GM12878 (cell line): Measurements from ENCODE around the gene KIRREL2. TPM values are rescaled to one million over a fixed set of nuclear protein-coding genes. Genes with fewer than 3 reads are reported as not detected.

Experiments
- BCLAF1 ChIP-seq: fragments of 450-650 bp; IDR thresholded peaks from 2 replicates; pipeline ENCODE4 v1.6.1; 2017; ENCODE audit warnings: antibody characterized with exemption, mild to moderate bottlenecking, moderate library complexity
- EGR1 ChIP-seq, 2 experiments: IDR thresholded peaks; 1 replicate in 1 of 2; 2 replicates in 1 of 2; pipeline ENCODE4 v1.6.1; 2011 to 2012; ENCODE audit warnings: low read depth in 2 of 2, low read length in 2 of 2, borderline replicate concordance in 1 of 2, mild to moderate bottlenecking in 1 of 2, moderate library complexity in 1 of 2
- ETV6 ChIP-seq, 2 experiments: fragments of 450-650 bp in 1 of 2; IDR thresholded peaks in 1 of 2; conservative IDR thresholded peaks in 1 of 2; 2 replicates each; pipeline ENCODE4 v1.6.1; 2014; ENCODE audit warnings: antibody characterized with exemption in 1 of 2, borderline replicate concordance in 1 of 2, low read depth in 1 of 2, mild to moderate bottlenecking in 1 of 2, moderate library complexity in 1 of 2
- IRF4 ChIP-seq: IDR thresholded peaks from 2 replicates; pipeline ENCODE4 v1.6.1; 2011; ENCODE audit warnings: low read depth, low read length
- KLF5 ChIP-seq: fragments of 450-650 bp; IDR thresholded peaks from 2 replicates; pipeline ENCODE4 v1.6.1; 2014; ENCODE audit warnings: mild to moderate bottlenecking; ENCODE audit not compliant: partially characterized antibody
- PKNOX1 ChIP-seq: fragments of 450-650 bp; IDR thresholded peaks from 2 replicates; pipeline ENCODE4 v1.6.1; 2016; ENCODE audit warnings: mild to moderate bottlenecking
- POLR2AphosphoS2 ChIP-seq: IDR thresholded peaks from 2 replicates; pipeline ENCODE4 v1.6.1; 2011; ENCODE audit warnings: low read depth, mild to moderate bottlenecking, low read length, improper control_type of control experiment, moderate library complexity
- SMAD1 ChIP-seq: fragments of 450-650 bp; IDR thresholded peaks from 2 replicates; pipeline ENCODE4 v1.6.1; 2018; ENCODE audit warnings: mild to moderate bottlenecking, low read depth; ENCODE audit not compliant: partially characterized antibody
- SREBF2 ChIP-seq: IDR thresholded peaks from 2 replicates; pipeline ENCODE4 v1.6.1; 2012; ENCODE audit warnings: mild to moderate bottlenecking, low read length
- TAF1 ChIP-seq: IDR thresholded peaks from 2 replicates; pipeline ENCODE4 v1.6.1; 2011; ENCODE audit warnings: mild to moderate bottlenecking, low read depth, low read length, borderline replicate concordance
- USF2 ChIP-seq: IDR thresholded peaks from 2 replicates; pipeline ENCODE4 v1.6.1; 2011; ENCODE audit warnings: low read depth, low read length, improper control_type of control experiment, borderline replicate concordance
- ZNF24 ChIP-seq: fragments of 450-650 bp; IDR thresholded peaks from 2 replicates; pipeline ENCODE4 v1.6.1; 2017; ENCODE audit warnings: antibody characterized with exemption, mild to moderate bottlenecking
- ZNF384 ChIP-seq: IDR thresholded peaks from 2 replicates; pipeline ENCODE4 v1.6.1; 2012; ENCODE audit warnings: low read depth, mild to moderate bottlenecking, low read length, improper control_type of control experiment, borderline replicate concordance
- polyA plus RNA-seq, 11 experiments: library from polyadenylated mRNA; depleted of rRNA in 4 of 11; unstranded in 6 of 11; stranded (reverse) in 5 of 11; fragments of >200 nt; fragmentation: Nextera tagmentation in 4 of 11; fragmentation: Illumina TruSeq in 1 of 11; extraction: Ambion mirVana in 4 of 11; extraction: Trizol in 1 of 11; gene quantifications; 1 replicate in 1 of 11; 2 replicates in 10 of 11; pipeline versions ENCODE4 v1.2.1 to v1.2.3, GENCODE V29; 2011 to 2016; ENCODE audit warnings: inconsistent platforms in 2 of 11, missing spikeins in 2 of 11, low read depth in 1 of 11
- total RNA-seq, 4 experiments: library from RNA; depleted of rRNA in 3 of 4; stranded (reverse); fragments of >200 nt in 3 of 4; fragmentation: Illumina TruSeq in 1 of 4; extraction: Trizol in 1 of 4; gene quantifications; 2 replicates each; pipeline versions ENCODE4 v1.2.1 to v1.2.3, GENCODE V29; 2013 to 2021

The KIRREL2 gene
- total and polyA plus RNA-seq, 10 of the 15 experiments (the other 5 are each of a cell fraction or from before 2014, with no cell fraction given): 0.03 to 0.06 TPM; not detected in 8

GRCh38 chr19:35868823-35869326 is 12.2 kb downstream of the KIRREL2 start (continued):
- TF ChIP-seq BCLAF1 (no peak), IRF4 (no peak), PKNOX1 (no peak), USF2 (no peak), SMAD1 (no peak), TAF1 (no peak), SREBF2 (no peak), ZNF384 (no peak), POLR2AphosphoS2 (no peak), KLF5 (no peak), EGR1 (IDR thresholded peaks at IDR 0.05; ENCODE audit: borderline replicate concordance in 1 of 2, low read depth in 2 of 2, low read length in 2 of 2) (no peak), ETV6 (conservative IDR thresholded peaks at IDR 0.05 in 1 of 2, IDR thresholded peaks at IDR 0.05 in 1 of 2; ENCODE audit: borderline replicate concordance in 1 of 2, low read depth in 1 of 2) (no peak), ZNF24 (no peak)
- TF ChIP-seq, all 136 proteins: peak for 0
